ENCODE data around the gene HOXD13.

Gene HOXD13

DNA sequence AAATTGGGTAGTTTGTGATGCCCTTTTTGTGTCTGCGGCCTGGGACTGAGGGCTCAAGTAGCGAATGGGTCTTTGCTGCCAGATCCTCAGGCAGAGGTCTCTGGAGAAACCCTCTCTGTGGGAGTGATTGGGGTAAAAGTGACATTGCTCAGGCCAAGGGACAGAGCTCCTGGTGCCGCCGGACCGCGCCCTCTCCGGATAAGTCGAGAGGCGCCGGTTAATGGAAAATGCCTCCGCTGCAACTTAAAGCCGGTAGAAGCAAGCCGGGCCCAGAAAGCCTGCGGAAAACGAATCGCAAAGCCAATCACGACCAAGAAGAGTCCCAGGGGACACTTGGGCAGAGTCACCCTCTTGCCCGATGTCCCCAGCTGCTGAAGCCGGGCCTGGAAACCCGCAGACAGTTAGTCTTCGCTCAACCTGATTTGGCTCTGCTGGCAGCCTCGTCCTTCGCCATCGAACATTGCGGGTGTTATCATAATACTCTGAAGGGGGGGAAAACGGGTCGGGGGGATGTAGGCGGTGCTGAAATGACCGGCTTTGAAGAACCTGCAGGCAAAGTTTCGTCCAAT lies 6.7 kb downstream of the HOXD13 start:
- TF ChIP-seq, protein P1, sequence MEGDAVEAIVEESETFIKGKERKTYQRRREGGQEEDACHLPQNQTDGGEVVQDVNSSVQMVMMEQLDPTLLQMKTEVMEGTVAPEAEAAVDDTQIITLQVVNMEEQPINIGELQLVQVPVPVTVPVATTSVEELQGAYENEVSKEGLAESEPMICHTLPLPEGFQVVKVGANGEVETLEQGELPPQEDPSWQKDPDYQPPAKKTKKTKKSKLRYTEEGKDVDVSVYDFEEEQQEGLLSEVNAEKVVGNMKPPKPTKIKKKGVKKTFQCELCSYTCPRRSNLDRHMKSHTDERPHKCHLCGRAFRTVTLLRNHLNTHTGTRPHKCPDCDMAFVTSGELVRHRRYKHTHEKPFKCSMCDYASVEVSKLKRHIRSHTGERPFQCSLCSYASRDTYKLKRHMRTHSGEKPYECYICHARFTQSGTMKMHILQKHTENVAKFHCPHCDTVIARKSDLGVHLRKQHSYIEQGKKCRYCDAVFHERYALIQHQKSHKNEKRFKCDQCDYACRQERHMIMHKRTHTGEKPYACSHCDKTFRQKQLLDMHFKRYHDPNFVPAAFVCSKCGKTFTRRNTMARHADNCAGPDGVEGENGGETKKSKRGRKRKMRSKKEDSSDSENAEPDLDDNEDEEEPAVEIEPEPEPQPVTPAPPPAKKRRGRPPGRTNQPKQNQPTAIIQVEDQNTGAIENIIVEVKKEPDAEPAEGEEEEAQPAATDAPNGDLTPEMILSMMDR (IDR thresholded peaks at IDR 0.05; ENCODE audit: insufficient read depth, low read length, poor library complexity, severe bottlenecking): no peak
- H3K4me3 ChIP-seq (replicated peaks; ENCODE audit: low read depth, low read length): no peak overlapping the region
- DNase-seq (ENCODE audit: extremely low read depth, insufficient read length): no peak
- H3K36me3 ChIP-seq (ENCODE audit: control insufficient read depth, insufficient read depth, low read length): no peaks in the 10 kb centered on the region
- no peaks in the 10 kb centered on the region; the same call in 1 of the 2 replicates for H3K27me3 ChIP-seq (replicated peaks; ENCODE audit: control insufficient read depth, insufficient read depth, low read length)

DNA sequence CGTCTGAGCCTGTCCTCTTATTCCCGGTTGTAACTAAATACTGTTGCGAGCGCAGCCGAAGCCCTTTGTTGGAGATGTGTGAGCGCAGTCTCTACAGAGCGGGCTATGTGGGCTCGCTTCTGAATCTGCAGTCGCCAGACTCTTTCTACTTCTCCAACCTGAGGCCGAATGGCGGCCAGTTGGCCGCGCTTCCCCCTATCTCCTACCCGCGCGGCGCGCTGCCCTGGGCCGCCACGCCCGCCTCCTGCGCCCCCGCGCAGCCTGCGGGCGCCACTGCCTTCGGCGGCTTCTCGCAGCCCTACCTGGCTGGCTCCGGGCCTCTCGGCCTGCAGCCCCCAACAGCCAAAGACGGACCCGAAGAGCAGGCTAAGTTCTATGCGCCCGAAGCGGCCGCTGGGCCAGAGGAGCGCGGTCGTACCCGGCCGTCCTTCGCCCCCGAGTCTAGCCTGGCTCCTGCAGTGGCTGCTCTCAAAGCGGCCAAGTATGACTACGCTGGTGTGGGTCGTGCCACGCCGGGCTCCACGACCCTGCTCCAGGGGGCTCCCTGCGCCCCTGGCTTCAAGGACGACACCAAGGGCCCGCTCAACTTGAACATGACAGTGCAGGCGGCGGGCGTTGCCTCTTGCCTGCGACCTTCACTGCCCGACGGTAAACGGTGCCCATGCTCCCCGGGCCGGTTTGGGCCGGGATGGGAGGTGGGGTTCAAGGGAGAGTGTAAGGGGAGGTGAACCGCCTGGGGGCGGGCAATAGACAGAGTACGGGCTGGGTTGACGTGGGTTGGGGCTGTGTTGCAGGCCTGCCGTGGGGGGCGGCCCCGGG lies 7.4 kb downstream of the HOXD13 start, which contains the start of gene HOXD12:
Gene HOXD12 (plus strand): TSS at position 68 of the 819 bp plus-strand sequence. CDS start 7 bp downstream, at position 75.
- TF ChIP-seq, protein P1 (IDR thresholded peaks at IDR 0.05; ENCODE audit: insufficient read depth, low read length, poor library complexity, severe bottlenecking): no peak
- Histone ChIP-seq H3K27me3 (replicated peaks; ENCODE audit: control insufficient read depth, insufficient read depth, low read length) (no peaks in the 10 kb centered on the region; the same call in 1 of the 2 replicates), H3K4me3 (replicated peaks; ENCODE audit: low read depth, low read length) (no peak within 1 kb of the TSS), H3K36me3 (ENCODE audit: control insufficient read depth, insufficient read depth, low read length) (no peaks in the 10 kb centered on the region)
- DNase-seq (ENCODE audit: extremely low read depth, insufficient read length): no peak

DNA sequence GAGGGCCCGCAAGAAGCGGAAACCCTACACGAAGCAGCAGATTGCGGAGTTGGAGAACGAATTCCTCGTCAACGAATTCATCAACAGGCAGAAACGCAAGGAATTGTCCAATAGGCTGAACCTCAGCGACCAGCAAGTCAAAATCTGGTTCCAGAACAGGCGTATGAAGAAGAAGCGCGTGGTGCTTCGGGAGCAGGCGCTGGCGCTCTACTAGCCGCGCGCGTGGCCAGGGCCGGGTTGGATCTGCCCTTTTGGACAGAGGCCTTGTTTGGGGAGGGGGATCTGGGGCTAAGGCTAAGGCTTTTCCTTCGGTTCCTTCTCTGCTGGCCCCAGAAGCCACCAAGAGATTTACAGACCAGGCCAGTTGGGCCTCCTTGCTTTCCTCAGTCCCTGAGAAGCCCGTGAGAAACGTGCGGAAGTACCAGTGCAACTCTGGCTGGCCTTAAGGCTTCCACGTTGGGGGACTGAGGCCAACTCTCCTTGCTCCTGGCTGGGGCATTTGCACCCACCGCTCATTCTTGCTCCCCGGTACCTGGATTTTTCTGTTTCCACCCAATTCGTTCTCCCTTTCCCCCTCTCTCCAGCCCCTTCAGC lies 8.1 kb downstream of the HOXD13 start:
- Histone ChIP-seq H3K27me3 (replicated peaks; ENCODE audit: control insufficient read depth, insufficient read depth, low read length) (no peaks in the 10 kb centered on the region; the same call in 1 of the 2 replicates), H3K36me3 (ENCODE audit: control insufficient read depth, insufficient read depth, low read length) (no peaks in the 10 kb centered on the region), H3K4me3 (replicated peaks; ENCODE audit: low read depth, low read length) (no peak overlapping the region)
- DNase-seq (ENCODE audit: extremely low read depth, insufficient read length): no peak
- TF ChIP-seq, protein P1 (IDR thresholded peaks at IDR 0.05; ENCODE audit: insufficient read depth, low read length, poor library complexity, severe bottlenecking): no peak

DNA sequence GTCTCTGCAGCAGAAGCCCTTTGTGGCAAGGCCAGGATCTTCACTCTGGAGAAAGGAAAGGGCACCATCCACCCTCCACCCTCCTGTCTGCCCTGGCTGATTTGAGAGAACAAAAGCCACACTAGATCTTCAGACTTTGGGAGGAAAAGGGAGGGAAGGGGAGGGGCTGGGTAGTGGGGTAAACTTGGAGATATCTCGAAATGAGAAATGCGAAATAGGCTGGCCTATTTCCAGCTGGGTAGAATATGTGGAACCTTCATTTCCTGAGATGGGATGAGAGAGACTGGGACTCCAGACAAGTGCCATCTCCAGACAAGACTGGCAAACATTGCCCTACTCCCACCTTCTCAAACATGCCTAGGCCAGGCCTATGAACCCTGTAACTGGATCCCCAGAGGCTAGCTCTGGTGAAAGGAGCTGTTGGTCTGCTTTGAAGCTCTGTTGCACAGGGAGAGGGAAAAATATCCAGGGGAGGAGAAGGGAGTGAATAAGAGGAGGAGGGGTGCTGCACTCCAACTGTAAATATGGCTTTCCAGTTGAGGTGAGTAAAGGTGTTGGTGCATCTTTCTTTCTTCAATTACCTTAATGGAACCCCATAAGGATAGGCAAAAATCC lies 8.8 kb downstream of the HOXD13 start:
- H3K4me3 ChIP-seq (replicated peaks; ENCODE audit: low read depth, low read length): no peak overlapping the region
- H3K27me3 ChIP-seq (replicated peaks; ENCODE audit: control insufficient read depth, insufficient read depth, low read length): no peaks in the 10 kb centered on the region; the same call in 1 of the 2 replicates
- DNase-seq (ENCODE audit: extremely low read depth, insufficient read length): no peak
- TF ChIP-seq, protein P1 (IDR thresholded peaks at IDR 0.05; ENCODE audit: insufficient read depth, low read length, poor library complexity, severe bottlenecking): no peak
- no peaks in the 10 kb centered on the region for H3K36me3 ChIP-seq (ENCODE audit: control insufficient read depth, insufficient read depth, low read length)

DNA sequence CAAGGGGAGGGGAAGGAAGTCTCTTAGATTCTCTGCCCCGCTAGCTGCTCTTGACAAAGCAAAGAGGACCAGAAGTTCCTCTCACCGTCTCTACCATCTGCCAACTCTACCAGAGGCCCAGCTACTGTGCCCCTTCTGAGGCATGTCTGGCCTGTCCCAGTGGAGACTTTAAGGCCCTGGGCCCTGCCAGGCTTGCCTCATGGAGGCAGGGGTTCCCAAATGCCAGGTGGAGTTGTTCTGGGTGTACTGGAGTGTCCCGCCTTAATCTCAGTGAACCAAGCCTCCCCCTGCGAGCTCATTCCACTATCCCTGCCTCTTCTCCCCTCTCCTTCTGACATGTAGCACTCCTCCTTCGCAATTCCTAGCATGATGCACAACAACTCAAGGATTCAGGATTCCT lies 9.3 kb downstream of the HOXD13 start:
- TF ChIP-seq, protein P1 (IDR thresholded peaks at IDR 0.05; ENCODE audit: insufficient read depth, low read length, poor library complexity, severe bottlenecking): no peak
- Histone ChIP-seq H3K27me3 (replicated peaks; ENCODE audit: control insufficient read depth, insufficient read depth, low read length) (no peaks in the 10 kb centered on the region; the same call in 1 of the 2 replicates), H3K4me3 (replicated peaks; ENCODE audit: low read depth, low read length) (no peak overlapping the region), H3K36me3 (ENCODE audit: control insufficient read depth, insufficient read depth, low read length) (no peaks in the 10 kb centered on the region)
- DNase-seq (ENCODE audit: extremely low read depth, insufficient read length): no peak

Measured in GM06990 (cell line).